ENCODE measurements around the gene PRRX2. TPM values are rescaled to one million over a fixed set of nuclear protein-coding genes. Genes with fewer than 3 reads are reported as not detected.

PRRX2 gene
- total and polyA plus RNA-seq, 2 experiments from 2014 or later: 5.8 to 8.3 TPM

DNA sequence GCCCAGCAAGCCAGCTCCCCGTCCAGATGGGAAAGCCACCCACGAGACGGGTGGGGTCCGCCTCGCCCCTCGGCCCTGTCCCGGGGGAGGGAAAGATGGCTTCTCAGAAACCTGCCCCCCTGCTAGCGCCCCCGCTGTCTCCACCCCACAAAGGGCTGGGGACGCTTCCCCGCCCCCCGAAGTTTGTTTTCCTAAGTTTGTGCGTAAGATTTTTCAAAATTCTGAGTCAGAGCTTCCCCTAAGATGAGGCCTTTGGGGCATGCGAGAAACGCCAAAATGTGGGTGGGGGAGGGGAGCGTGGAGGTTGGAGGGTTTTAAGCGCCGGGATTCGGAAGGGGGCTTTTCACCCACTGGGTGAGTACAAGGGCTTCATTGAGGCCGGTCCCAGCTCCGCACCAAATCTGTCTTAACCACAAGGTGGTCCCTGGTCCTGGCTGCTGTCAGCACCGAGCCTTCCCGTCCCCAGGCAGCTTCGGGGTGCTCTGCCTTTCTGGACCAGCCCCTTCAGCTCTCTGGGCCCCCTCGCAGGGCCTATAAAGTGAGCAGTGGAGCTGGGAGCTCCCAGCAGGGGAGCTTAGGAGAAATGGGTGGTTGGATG is 32.3 kb downstream of the PRRX2 start (continued):
- TF ChIP-seq, protein P1, sequence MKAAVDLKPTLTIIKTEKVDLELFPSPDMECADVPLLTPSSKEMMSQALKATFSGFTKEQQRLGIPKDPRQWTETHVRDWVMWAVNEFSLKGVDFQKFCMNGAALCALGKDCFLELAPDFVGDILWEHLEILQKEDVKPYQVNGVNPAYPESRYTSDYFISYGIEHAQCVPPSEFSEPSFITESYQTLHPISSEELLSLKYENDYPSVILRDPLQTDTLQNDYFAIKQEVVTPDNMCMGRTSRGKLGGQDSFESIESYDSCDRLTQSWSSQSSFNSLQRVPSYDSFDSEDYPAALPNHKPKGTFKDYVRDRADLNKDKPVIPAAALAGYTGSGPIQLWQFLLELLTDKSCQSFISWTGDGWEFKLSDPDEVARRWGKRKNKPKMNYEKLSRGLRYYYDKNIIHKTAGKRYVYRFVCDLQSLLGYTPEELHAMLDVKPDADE (IDR thresholded peaks at IDR 0.05): no peak
- TF ChIP-seq, protein P2, sequence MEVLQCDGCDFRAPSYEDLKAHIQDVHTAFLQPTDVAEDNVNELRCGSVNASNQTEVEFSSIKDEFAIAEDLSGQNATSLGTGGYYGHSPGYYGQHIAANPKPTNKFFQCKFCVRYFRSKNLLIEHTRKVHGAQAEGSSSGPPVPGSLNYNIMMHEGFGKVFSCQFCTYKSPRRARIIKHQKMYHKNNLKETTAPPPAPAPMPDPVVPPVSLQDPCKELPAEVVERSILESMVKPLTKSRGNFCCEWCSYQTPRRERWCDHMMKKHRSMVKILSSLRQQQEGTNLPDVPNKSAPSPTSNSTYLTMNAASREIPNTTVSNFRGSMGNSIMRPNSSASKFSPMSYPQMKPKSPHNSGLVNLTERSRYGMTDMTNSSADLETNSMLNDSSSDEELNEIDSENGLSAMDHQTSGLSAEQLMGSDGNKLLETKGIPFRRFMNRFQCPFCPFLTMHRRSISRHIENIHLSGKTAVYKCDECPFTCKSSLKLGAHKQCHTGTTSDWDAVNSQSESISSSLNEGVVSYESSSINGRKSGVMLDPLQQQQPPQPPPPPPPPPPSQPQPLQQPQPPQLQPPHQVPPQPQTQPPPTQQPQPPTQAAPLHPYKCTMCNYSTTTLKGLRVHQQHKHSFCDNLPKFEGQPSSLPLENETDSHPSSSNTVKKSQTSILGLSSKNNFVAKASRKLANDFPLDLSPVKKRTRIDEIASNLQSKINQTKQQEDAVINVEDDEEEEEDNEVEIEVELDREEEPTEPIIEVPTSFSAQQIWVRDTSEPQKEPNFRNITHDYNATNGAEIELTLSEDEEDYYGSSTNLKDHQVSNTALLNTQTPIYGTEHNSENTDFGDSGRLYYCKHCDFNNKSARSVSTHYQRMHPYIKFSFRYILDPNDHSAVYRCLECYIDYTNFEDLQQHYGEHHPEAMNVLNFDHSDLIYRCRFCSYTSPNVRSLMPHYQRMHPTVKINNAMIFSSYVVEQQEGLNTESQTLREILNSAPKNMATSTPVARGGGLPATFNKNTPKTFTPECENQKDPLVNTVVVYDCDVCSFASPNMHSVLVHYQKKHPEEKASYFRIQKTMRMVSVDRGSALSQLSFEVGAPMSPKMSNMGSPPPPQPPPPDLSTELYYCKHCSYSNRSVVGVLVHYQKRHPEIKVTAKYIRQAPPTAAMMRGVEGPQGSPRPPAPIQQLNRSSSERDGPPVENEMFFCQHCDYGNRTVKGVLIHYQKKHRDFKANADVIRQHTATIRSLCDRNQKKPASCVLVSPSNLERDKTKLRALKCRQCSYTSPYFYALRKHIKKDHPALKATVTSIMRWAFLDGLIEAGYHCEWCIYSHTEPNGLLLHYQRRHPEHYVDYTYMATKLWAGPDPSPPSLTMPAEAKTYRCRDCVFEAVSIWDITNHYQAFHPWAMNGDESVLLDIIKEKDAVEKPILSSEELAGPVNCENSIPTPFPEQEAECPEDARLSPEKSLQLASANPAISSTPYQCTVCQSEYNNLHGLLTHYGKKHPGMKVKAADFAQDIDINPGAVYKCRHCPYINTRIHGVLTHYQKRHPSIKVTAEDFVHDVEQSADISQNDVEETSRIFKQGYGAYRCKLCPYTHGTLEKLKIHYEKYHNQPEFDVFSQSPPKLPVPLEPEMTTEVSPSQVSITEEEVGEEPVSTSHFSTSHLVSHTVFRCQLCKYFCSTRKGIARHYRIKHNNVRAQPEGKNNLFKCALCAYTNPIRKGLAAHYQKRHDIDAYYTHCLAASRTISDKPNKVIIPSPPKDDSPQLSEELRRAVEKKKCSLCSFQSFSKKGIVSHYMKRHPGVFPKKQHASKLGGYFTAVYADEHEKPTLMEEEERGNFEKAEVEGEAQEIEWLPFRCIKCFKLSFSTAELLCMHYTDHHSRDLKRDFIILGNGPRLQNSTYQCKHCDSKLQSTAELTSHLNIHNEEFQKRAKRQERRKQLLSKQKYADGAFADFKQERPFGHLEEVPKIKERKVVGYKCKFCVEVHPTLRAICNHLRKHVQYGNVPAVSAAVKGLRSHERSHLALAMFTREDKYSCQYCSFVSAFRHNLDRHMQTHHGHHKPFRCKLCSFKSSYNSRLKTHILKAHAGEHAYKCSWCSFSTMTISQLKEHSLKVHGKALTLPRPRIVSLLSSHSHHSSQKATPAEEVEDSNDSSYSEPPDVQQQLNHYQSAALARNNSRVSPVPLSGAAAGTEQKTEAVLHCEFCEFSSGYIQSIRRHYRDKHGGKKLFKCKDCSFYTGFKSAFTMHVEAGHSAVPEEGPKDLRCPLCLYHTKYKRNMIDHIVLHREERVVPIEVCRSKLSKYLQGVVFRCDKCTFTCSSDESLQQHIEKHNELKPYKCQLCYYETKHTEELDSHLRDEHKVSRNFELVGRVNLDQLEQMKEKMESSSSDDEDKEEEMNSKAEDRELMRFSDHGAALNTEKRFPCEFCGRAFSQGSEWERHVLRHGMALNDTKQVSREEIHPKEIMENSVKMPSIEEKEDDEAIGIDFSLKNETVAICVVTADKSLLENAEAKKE (CRISPR knock-in tag; IDR thresholded peaks at IDR 0.05): no peak
- TF ChIP-seq EZH2 (IDR thresholded peaks at IDR 0.05; ENCODE audit: low read depth, unreplicated experiment) (no peak), NANOG (IDR thresholded peaks at IDR 0.05; ENCODE audit: borderline replicate concordance) (no peak), ZNF114 (CRISPR knock-in tag; IDR thresholded peaks at IDR 0.05) (no peak)

DNA sequence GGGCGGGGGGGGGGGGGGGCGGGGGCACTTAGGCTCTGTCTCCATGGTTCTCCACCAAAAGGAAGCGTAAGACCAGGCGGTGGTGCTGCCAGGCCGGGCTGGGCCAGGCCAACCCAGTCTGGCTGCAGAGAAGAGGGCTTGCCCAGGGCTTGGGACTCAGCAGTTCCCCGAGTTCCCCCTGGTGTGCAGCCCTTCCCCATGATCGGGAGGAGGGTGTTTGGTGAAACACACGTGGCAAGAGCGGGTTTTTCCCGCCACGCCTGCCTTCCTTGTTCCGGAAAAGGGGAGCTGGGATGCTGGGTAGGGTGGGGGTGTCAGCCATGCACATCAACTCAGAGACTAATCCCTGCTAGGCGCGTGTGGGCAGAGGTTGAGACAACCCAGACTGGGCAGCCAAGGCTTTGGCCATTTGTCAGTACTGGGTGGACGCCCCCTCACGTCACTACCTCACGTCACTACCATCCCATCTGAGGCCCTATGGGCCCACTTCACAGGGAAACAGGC is 32.9 kb downstream of the PRRX2 start:
- peak overlapping the region; percentile 66; the same call in 1 of the 2 replicates for H2AFZ ChIP-seq
- H3K27me3 ChIP-seq (ENCODE audit: insufficient read depth): peaks cover 6% of the 10 kb centered on the region
- H3K79me2 ChIP-seq (replicated peaks; ENCODE audit: insufficient read depth): no peaks in the 10 kb centered on the region
- peaks cover 6% of the 10 kb centered on the region; the same call in 2 of the 3 replicates for H3K4me1 Mint-ChIP-seq
- H3K9me2 ChIP-seq (ENCODE audit: insufficient read depth): no peaks in the 10 kb centered on the region
- H3K36me3 Mint-ChIP-seq (ENCODE audit: low read depth): no peaks in the 10 kb centered on the region
- H3K4me3 Mint-ChIP-seq: no peak overlapping the region
- H3K4me1 ChIP-seq (ENCODE audit: insufficient read depth): peaks cover 8% of the 10 kb centered on the region; the same call in 1 of the 2 replicates
- no peaks in the 10 kb centered on the region for H3K9me3 Mint-ChIP-seq
- H3K4me2 ChIP-seq: no peak overlapping the region
- no peak for DNase-seq (ENCODE audit: low spot score)
- no peaks in the 10 kb centered on the region for H4K20me1 ChIP-seq (replicated peaks; ENCODE audit: insufficient read depth)
- no peak overlapping the region for H3K27ac ChIP-seq (ENCODE audit: low read depth)
- no peaks in the 10 kb centered on the region for H3K36me3 ChIP-seq (ENCODE audit: insufficient read depth)
- H3K27me3 Mint-ChIP-seq (ENCODE audit: insufficient read depth, low read depth, poor library complexity): peaks cover 10% of the 10 kb centered on the region
- H3K4me3 ChIP-seq: no peak overlapping the region; the same call in 1 of the 2 replicates
- no peak overlapping the region for H3K27ac Mint-ChIP-seq
- ATAC-seq: peak; percentile 40
- H3F3A ChIP-seq (replicated peaks; ENCODE audit: low read depth): no peaks in the 10 kb centered on the region
- TF ChIP-seq EZH2 (IDR thresholded peaks at IDR 0.05; ENCODE audit: low read depth, unreplicated experiment) (no peak), CREB1 (CRISPR knock-in tag; IDR thresholded peaks at IDR 0.05; ENCODE audit: low read depth) (no peak), POLR2AphosphoS5 (IDR thresholded peaks at IDR 0.05; ENCODE audit: low read depth) (no peak), ZNF331 (CRISPR knock-in tag; IDR thresholded peaks at IDR 0.05; ENCODE audit: low read depth) (no peak)
- TF ChIP-seq, protein P2 (CRISPR knock-in tag; IDR thresholded peaks at IDR 0.05): no peak

All from GM23338 (cell line).